Transverse colon (tissue), 4 donors: ENCODE data around the gene MAPK1. TPM values are rescaled to one million over a fixed set of nuclear protein-coding genes. Genes with fewer than 3 reads are reported as not detected.
"Not testable (repeated sequence)": the region's sequence is repeated elsewhere in the genome, so short reads cannot be mapped to it uniquely, and the experiment has no call there.

Experiments
- DNase-seq: peaks from one replicate; pipeline ENCODE4 v3.0.0-alpha.2; 2019
- H3K27ac ChIP-seq, 4 donors: fragments of 200-600 bp; sonication (generic); 2 replicates each; pipeline ENCODE4 v1.5.1; 2016 to 2018; ENCODE audit warnings: inconsistent platforms in 4 of 4
- H3K27me3 ChIP-seq: fragments of 200-600 bp; sonication (generic); 2 replicates; pipeline ENCODE4 v1.5.1; 2017; ENCODE audit warnings: inconsistent platforms
- H3K36me3 ChIP-seq, 4 donors: fragments of 200-600 bp; sonication (generic); 2 replicates each; pipeline ENCODE4 v1.5.1; 2017 to 2019; ENCODE audit warnings: inconsistent platforms in 4 of 4
- H3K4me1 ChIP-seq, 4 donors: fragments of 200-600 bp; sonication (generic); 2 replicates each; pipeline ENCODE4 v1.5.1; 2017 to 2020; ENCODE audit warnings: inconsistent platforms in 4 of 4
- H3K4me3 ChIP-seq, 4 donors: fragments of 200-600 bp; sonication (generic); 1 replicate in 1 of 4; 2 replicates in 3 of 4; pipeline versions ENCODE4 v1.5.1 to v1.6.1; 2017 to 2019; ENCODE audit warnings: inconsistent platforms in 4 of 4
- H3K9me3 ChIP-seq, 2 donors: fragments of 200-600 bp; sonication (generic); 2 replicates each; pipeline ENCODE4 v1.5.1; 2017 to 2019; ENCODE audit warnings: inconsistent platforms in 2 of 2
- EP300 ChIP-seq: sonication (generic); formaldehyde crosslinking; IDR thresholded peaks from one replicate; pipeline ENCODE4 v1.6.1; 2017; ENCODE audit warnings: antibody characterized with exemption, low read depth
- POLR2A ChIP-seq: fragments of 450-650 bp; IDR thresholded peaks from one replicate; pipeline ENCODE4 v1.6.1; 2016; ENCODE audit warnings: antibody characterized with exemption, mild to moderate bottlenecking, moderate library complexity
- POLR2AphosphoS5 ChIP-seq, 3 donors: sonication (generic); formaldehyde crosslinking; IDR thresholded peaks; one replicate each; pipeline ENCODE4 v1.6.1; 2016; ENCODE audit warnings: antibody characterized with exemption in 3 of 3
- WGBS, 2 donors: methylation state at CpG; one replicate each; pipeline ENCODE4 v1.1.5; 2018; ENCODE audit warnings: low coverage in 1 of 2; 5-methylcytosine and 5-hydroxymethylcytosine counted together
- in situ Hi-C, 4 donors: fragments of 200-750 bp; cut with MboI; loops; one replicate each; pipeline versions ENCODE4 v1.15.0 to v1.15.1; 2017; ENCODE audit warnings: low sequenced_read_pairs in 3 of 4, low pct_ligation_motif_present in 1 of 4, low pct_unique_long_range_greater_than_20kb in 1 of 4
- intact Hi-C: fragments of 100-400 bp; cut with DNase I; formaldehyde crosslinking; loops from one replicate; pipeline ENCODE4 v1.15.1; 2023; ENCODE audit warnings: low total_unique reads
- total RNA-seq, 4 donors: library from RNA; depleted of rRNA; stranded (reverse); fragments of >200 nt; gene quantifications; one replicate each; pipeline ENCODE4 v1.1.0, GENCODE V29; 2016
- TF ChIP-seq, protein P1 (sequence below), 5 experiments: fragments of 200-600 bp in 3 of 5; fragments of 450-650 bp in 2 of 5; sonication (generic) in 3 of 5; IDR thresholded peaks; 1 replicate in 2 of 5; 2 replicates in 3 of 5; pipeline ENCODE4 v1.5.1; 2016 to 2017; ENCODE audit warnings: antibody characterized with exemption in 5 of 5, inconsistent platforms in 3 of 5, mild to moderate bottlenecking in 2 of 5, moderate library complexity in 1 of 5

MAPK1 gene
- total RNA-seq, 4 donors from 2014 or later, result 37.1 to 303 (median 57.0) TPM

DNA sequence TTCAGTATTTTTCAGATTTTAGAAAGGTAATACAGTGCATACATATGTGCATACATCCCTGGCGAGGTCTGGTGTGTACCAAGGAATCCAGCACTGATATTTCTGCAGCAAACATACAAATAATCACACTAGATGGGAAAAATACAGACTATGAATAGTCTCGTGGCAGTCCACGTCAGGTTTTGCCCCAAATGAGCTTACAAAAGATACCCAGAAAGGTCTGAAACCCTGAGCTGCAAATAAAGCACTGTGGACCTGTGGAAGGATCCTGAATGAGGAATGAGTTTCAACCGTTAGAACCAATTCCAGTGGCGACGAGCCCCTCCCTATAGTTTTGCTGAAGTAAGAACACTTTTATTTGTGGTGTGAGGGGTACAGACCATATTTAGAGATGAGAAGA, 24.5 kb downstream of the MAPK1 start:
- H3K4me1 ChIP-seq, result peaks cover 4 to 21% (median 7%) of the 10 kb centered on the region in 4 donors
- intact Hi-C loops, result no loop called here
- no peak for DNase-seq
- TF ChIP-seq POLR2A (no peak), POLR2AphosphoS5 (IDR thresholded peaks at IDR 0.05) (no peak), EP300 (no peak)
- TF ChIP-seq, protein P1, sequence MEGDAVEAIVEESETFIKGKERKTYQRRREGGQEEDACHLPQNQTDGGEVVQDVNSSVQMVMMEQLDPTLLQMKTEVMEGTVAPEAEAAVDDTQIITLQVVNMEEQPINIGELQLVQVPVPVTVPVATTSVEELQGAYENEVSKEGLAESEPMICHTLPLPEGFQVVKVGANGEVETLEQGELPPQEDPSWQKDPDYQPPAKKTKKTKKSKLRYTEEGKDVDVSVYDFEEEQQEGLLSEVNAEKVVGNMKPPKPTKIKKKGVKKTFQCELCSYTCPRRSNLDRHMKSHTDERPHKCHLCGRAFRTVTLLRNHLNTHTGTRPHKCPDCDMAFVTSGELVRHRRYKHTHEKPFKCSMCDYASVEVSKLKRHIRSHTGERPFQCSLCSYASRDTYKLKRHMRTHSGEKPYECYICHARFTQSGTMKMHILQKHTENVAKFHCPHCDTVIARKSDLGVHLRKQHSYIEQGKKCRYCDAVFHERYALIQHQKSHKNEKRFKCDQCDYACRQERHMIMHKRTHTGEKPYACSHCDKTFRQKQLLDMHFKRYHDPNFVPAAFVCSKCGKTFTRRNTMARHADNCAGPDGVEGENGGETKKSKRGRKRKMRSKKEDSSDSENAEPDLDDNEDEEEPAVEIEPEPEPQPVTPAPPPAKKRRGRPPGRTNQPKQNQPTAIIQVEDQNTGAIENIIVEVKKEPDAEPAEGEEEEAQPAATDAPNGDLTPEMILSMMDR (IDR thresholded peaks at IDR 0.05), result no peak
- WGBS, 2 donors, result 80 to 88% methylated on average over 6 of the region's 6 CpGs
- H3K36me3 ChIP-seq, result no peaks in the 10 kb centered on the region
- H3K4me3 ChIP-seq, result no peak overlapping the region
- H3K27ac ChIP-seq, result no peak overlapping the region
- H3K27me3 ChIP-seq, result no peaks in the 10 kb centered on the region
- in situ Hi-C loops, result no loop called here
- no peaks in the 10 kb centered on the region for H3K9me3 ChIP-seq

DNA sequence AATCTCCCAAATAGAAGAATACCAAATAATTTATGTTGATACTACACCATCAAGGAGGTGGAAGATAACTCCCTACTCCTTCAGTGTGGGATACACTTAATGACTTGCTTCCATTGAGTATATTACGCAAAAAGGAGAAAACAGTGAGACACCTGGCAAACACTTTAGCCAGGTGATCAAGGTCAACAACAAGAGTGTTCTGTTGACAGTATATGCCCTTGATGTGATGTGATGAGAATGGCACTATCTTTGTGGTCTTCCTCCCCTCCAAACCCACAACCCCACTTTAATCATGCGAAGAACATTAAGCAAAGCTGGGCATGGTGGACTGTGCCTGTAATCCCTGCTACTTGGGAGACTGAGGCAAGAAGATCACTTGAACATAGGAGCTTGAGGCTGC, 26.0 kb downstream of the MAPK1 start:
- no peak for DNase-seq
- TF ChIP-seq, protein P1 (IDR thresholded peaks at IDR 0.05), result no peak
- TF ChIP-seq POLR2AphosphoS5 (IDR thresholded peaks at IDR 0.05), result no peak
- TF ChIP-seq EP300, result no peak
- no peak for TF ChIP-seq POLR2A
- Histone ChIP-seq H3K27ac (no peak overlapping the region), H3K36me3 (no peaks in the 10 kb centered on the region), H3K27me3 (no peaks in the 10 kb centered on the region), H3K4me1 (peaks cover 4 to 36% (median 14%) of the 10 kb centered on the region in 4 donors), H3K9me3 (no peaks in the 10 kb centered on the region), H3K4me3 (no peak overlapping the region)
- in situ Hi-C loops (no loop called here), intact Hi-C loops (no loop called here)
- WGBS, 2 donors, result 96 to 100% methylated on average over 2 of the region's 2 CpGs

DNA sequence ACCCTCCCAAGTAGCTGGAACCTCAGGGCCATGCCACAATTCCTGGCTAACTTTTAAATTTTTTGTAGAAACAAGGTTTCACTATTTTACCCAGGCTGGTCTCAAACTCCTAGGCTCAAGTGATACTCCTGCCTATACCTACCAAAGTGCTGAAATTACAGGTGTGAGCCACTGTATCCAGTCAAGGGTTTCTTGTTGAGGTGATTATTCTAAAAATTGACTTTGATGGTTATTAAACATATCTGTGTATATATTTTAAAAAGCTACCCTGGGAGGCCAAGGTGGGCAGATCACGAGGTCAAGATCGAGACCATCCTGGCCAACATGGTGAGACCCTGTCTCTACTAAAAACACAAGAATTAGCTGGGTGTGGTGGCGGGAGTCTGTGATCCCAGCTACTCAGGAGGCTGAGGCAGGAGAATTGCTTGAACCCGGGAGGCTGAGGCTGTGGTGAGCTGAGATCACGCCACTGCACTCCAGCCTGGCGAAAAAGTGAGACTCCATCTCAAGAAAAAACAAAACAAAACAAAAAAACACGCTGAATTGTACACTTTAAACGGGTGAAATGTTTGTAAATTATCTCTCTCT, 27.1 kb downstream of the MAPK1 start:
- in situ Hi-C loops (no loop called here), intact Hi-C loops (no loop called here)
- no peak overlapping the region for H3K4me3 ChIP-seq
- TF ChIP-seq POLR2A (no peak), POLR2AphosphoS5 (IDR thresholded peaks at IDR 0.05) (no peak), EP300 (no peak)
- TF ChIP-seq, protein P1 (IDR thresholded peaks at IDR 0.05), result no peak
- H3K36me3 ChIP-seq, result no peaks in the 10 kb centered on the region
- H3K9me3 ChIP-seq, result no peaks in the 10 kb centered on the region
- H3K27me3 ChIP-seq, result no peaks in the 10 kb centered on the region
- peaks cover under 1 to 45% (median 17%) of the 10 kb centered on the region in 4 donors for H3K4me1 ChIP-seq
- DNase-seq, result no peak
- no peak overlapping the region for H3K27ac ChIP-seq
- 93% methylated on average over 8 of the region's 8 CpGs for WGBS, 2 donors

DNA sequence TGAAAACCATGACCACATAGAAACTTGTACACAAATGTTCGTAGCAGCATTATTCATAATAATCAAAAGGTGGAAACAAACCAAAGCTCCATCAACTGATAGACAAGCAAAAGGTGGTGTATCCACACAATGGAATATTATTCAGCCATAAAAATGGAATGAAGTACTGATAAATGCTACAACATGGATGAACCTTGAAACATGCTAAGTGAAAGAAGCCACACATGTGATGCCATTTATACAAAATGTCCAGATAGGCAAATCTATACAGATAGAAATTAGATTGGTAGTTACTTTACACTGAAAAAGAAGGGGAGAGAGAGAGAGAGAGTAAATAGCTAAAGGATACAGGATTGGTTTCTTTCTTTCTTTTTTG, 27.7 kb downstream of the MAPK1 start:
- H3K4me3 ChIP-seq, result no peak overlapping the region
- in situ Hi-C loops (no loop called here), intact Hi-C loops (no loop called here)
- H3K27me3 ChIP-seq, result no peaks in the 10 kb centered on the region
- TF ChIP-seq POLR2AphosphoS5 (IDR thresholded peaks at IDR 0.05) (no peak), POLR2A (no peak), EP300 (no peak)
- TF ChIP-seq, protein P1 (IDR thresholded peaks at IDR 0.05), result no peak
- no peaks in the 10 kb centered on the region for H3K36me3 ChIP-seq
- H3K27ac ChIP-seq, result no peak overlapping the region
- H3K9me3 ChIP-seq, result no peaks in the 10 kb centered on the region
- DNase-seq, result no peak
- 89 to 100% methylated on average over 1 of the region's 1 CpG for WGBS, 2 donors
- H3K4me1 ChIP-seq, result peaks cover 3 to 50% (median 17%) of the 10 kb centered on the region in 4 donors

DNA sequence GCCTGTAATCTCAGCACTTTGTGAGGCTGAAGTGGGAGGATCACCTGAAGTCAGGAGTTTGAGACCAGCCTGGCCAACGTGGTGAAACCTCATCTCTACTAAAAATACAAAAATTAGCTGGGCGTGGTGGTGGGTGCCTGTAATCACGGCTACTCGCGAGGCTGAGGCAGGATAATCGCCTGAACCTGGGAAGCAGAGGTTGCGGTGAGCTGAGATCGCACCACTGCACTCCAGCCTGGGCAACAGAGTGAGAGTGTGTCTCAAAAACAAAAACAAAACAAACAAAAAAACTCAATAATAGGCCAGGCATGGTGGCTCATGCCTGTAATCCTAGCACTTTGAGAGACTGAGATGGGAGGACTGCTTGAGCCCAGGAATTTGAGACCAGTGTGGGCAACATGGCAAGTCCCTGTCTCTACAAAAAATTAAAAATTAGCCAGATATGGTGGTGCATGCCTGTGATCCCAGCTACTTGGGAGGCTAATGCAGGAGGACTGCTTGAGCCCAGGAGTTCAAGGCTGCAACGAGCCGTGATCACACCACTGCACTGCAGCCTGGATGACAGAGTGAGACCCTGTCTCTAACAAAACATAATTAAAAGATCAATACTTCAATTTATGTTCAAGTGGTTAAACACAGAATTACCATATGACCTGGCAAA, 28.2 kb downstream of the MAPK1 start:
- H3K9me3 ChIP-seq, DNase-seq, intact Hi-C loops, H3K27me3 ChIP-seq, H3K36me3 ChIP-seq, H3K4me3 ChIP-seq, in situ Hi-C loops, H3K27ac ChIP-seq: not testable (repeated sequence)
- H3K4me1 ChIP-seq, result peaks cover 3 to 47% (median 17%) of the 10 kb centered on the region in 4 donors
- WGBS, 2 donors, result 60 to 87% methylated on average over 5 to 10 of the region's 10 CpGs
